Erythroblast (primary cell): ENCODE results near the gene IPPK.
A peak's percentile ranks its signal among the peaks of the same experiment; 100 is the strongest.

Experiments
- GATA1 ChIP-seq: IDR thresholded peaks from 2 replicates; pipeline ENCODE4 v1.6.1; 2011; ENCODE audit warnings: low read depth, mild to moderate bottlenecking, control low read depth, low read length, moderate library complexity
- POLR2A ChIP-seq: IDR thresholded peaks from 2 replicates; pipeline ENCODE4 v1.6.1; 2011; ENCODE audit warnings: mild to moderate bottlenecking, low read length

GRCh38 chr9:92669890-92670708, at the start of gene IPPK:
- peak; percentile 97 for TF ChIP-seq POLR2A
- no peak for TF ChIP-seq GATA1
